Activated CD4-positive, alpha-beta T cell treated with anti-CD3 and anti-CD28 coated beads, Interleukin-2, amount 50 U/mL, for 48 hours (primary cell): ENCODE results near the gene WARS2.
"Not testable (repeated sequence)": the region's sequence is repeated elsewhere in the genome, so short reads cannot be mapped to it uniquely, and the experiment has no call there.

ENCODE experiments used
- DNase-seq, 2 experiments: peaks; one replicate each; pipeline ENCODE4 v3.0.0-alpha.2; 2020

The WARS2 gene

DNA sequence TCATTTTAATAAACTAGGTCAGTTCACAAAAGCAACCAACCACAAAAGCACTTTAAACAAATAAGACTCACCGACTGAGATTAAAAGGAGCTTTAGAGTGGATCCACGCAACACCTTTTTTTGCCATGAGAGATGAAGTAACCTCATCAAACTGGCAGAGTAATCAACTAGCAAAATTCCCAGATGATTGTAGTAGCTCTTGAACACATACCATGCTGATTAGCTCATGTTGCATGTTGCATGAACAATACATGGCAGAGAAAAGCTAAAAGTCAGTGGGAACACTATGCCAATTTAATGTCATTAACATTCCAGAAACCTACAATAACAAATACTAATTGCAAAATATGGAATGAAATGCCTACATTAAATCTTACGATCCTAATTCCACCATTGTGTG is 4.1 kb downstream of the WARS2 start:
- DNase-seq, result no peak

GRCh38 chr1:119133987-119134386 is 6.5 kb downstream of the WARS2 start:
- no peak for DNase-seq

GRCh38 chr1:119132179-119132578 is 8.3 kb downstream of the WARS2 start:
- DNase-seq, result no peak

GRCh38 chr1:119125874-119126273 is 14.6 kb downstream of the WARS2 start:
- no peak for DNase-seq

DNA sequence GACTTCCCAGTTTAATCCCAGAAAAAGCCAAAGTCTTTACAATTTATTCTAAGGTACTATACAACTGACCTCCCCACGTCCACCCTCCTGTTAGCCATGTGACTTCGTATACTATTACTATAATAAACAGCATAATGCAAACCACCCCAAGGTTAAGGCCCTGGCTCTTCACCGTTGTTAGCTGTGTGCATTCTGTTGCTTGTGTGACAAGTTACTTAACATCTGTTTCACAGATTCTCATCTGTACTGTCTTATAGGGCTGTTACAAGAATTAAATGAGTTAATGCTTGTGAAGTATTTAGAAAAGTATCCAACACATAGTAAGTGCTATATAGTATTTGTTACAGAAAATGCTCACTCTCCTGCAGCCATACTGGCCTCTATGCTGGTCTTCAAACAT is 15.7 kb downstream of the WARS2 start:
- DNase-seq, result no peak

GRCh38 chr1:119121872-119122271 is 18.6 kb downstream of the WARS2 start:
- not testable (repeated sequence) for DNase-seq

DNA sequence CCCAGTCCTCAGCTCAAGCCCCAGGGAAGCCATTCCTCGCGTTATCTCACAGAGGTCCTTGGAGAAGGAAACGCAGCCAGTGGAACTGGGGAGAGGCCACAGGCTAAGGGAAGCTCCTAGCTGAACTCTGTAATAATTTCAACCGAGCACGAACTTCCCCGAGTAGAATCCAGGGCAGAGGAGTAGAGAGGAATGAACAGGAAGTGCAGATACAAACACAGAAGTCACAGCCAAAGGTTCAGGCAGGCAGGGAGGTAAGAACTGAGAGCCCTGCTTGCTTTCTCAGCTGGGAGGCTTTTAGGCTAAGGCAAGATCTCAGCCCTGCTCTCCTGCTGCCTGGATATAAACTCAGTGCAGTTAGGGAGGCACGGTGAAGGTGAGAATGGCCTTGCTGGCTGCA is 23.7 kb downstream of the WARS2 start:
- DNase-seq, result no peak

DNA sequence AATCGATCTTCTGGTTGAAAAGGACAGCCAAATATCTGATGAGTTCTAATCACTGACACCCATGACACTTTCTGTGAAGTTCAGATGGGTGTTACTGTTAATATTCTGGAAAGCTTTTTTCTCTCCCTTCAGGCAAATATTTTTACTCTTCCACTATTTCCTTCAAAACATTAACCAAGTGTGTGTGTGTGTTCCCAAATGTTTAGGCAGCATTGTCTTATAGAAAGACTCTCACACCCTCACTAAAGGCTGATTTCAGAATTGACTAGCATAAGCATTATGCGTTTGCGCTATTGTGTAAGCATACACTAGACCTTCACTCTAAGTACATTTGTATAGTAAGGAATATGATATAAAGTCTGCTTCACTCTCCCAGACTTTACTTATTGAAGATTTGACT is 24.7 kb downstream of the WARS2 start:
- DNase-seq, result no peak

DNA sequence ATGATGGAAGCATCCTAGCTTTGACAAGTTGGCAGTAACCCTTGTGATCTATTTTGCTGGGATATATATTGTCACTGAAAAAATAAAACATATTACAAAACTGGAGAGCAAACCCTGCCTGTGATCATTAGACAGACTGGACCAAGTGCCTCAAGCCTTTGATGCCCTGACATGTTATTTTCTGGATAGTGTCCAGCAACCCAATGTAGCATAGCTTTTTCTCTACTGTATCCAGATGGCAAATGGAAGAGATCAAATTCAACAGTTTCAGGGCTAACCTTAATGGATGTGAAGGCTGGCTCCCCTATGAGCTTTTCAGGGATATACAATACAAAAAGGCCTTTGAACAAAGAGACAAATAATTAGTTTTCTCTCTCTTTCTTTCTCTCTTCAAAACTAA is 25.1 kb downstream of the WARS2 start:
- DNase-seq, result no peak

GRCh38 chr1:119114786-119115185 is 25.7 kb downstream of the WARS2 start:
- DNase-seq, result no peak

DNA sequence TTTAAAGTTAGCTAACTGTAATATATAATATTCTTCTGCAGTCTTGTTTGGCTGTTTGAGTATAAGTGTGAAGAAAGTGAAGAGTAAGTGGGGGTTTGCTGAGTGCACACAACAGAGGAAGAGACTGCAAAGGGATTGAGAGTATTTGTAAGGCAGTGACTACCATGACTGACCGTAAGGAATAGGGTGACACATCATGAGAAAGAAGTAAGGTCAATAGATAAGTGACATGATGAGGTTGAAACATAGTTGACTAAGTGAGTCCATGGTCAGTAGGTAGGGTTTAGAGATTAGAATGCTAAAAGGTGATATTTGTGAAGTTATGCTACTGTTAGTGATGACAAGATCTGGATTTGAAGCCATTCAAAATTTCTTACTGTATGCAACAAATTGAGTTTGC is 27.7 kb downstream of the WARS2 start:
- DNase-seq, result no peak

- DNase-seq, result no peak
These were observed 28.2 kb downstream of the WARS2 start for GRCh38 chr1:119112244-119112643.

- DNase-seq, result no peak
These were observed 31.5 kb downstream of the WARS2 start for GRCh38 chr1:119108988-119109387.

GRCh38 chr1:119103764-119104163 is 36.7 kb downstream of the WARS2 start:
- DNase-seq, result no peak

DNA sequence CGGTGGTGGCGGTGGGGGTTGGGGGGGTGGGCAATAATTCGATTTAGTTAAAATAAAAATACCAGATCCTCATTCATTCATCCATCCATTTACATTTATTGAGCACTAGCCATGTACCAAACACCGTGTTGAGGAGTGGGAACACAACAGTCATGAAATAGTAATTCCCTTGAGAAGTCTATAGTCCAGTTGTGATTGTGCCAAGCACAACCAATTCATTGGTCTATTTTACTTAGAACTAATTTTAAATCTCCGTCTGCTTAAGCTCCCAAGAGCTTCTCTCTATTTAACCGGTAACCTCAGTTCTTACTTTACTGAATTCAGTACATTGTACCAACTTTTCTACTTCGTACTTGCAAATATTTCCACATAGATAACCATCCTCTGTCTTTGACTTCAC is 38.4 kb downstream of the WARS2 start:
- DNase-seq, result no peak

GRCh38 chr1:119101563-119101962 is 38.9 kb downstream of the WARS2 start:
- no peak for DNase-seq

GRCh38 chr1:119099775-119100174 is 40.7 kb downstream of the WARS2 start:
- no peak for DNase-seq

- DNase-seq, result no peak
These were observed 43.1 kb downstream of the WARS2 start for GRCh38 chr1:119097380-119097779.

DNA sequence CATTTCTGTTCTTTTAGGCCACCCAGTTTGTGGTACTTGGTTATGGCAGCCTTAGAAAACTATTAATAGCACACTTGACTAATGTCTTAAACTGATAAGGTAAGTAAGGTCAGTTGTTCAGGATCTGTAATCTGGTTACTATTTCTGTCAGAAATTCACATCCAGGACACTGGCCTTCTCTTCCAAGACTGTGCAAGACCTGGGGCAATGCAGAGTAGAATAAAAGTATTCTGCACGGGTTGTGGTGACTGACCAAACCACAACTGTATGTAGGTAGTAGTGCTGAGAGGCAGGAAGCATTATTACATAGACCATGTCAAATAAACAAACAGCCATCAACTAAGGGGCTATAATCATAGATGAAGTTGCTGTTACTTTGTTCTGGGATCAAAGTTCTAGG is 46.7 kb downstream of the WARS2 start:
- no peak for DNase-seq

GRCh38 chr1:119091618-119092017 is 48.8 kb downstream of the WARS2 start:
- no peak for DNase-seq

GRCh38 chr1:119090250-119090649 is 50.2 kb downstream of the WARS2 start:
- DNase-seq, result no peak

- no peak for DNase-seq
These were observed 53.6 kb downstream of the WARS2 start for GRCh38 chr1:119086830-119087229.

DNA sequence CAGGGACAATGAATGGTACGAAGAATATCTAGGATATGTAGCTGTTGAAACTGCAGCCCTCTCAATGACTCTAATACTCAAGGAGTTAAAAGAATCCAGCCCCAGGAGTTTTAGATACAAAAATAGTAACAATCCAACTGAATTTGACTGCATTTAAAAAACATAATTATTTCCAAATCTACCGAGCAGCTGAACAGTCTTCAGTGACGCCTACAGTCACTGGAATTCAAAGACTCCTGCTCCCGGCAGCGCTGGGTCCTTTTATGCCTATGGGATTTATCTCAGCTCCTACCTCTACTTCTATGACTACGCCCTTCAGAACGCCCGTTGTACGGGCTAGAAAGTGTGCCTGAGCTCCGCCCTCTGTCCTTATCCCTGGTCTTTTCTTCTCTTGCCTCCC is 55.7 kb downstream of the WARS2 start:
- DNase-seq, result no peak

DNA sequence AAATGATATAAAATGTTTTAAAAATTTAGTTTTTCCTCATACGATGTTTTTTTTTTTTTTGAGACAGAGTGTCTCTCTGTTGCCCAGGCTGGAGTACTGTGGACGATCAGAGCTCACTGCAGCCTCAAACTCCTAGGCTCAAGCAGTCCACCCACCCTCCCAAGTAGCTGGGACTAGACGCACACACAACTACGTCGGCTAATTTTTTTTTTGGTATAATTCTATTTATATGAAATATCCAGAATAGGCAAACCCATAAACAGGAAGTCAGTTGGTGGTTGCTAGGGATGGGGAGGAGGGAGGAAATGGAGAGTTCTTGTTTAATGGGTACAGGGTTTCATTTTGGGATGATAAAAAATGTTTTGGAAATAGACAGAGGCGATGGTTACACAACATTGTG is 56.5 kb downstream of the WARS2 start:
- no peak for DNase-seq

GRCh38 chr1:119083479-119083878 is 57.0 kb downstream of the WARS2 start:
- DNase-seq, result no peak

GRCh38 chr1:119081700-119082099 is 58.8 kb downstream of the WARS2 start:
- DNase-seq, result no peak
